Breast epithelium (tissue), 4 donors: ENCODE measurements around the gene NPY1R. TPM values are rescaled to one million over a fixed set of nuclear protein-coding genes. Genes with fewer than 3 reads are reported as not detected.

Experiments used
- DNase-seq, 2 donors: peaks; one replicate each; pipeline ENCODE4 v3.0.0-alpha.2; 2019; ENCODE audit warnings: low spot score in 2 of 2
- H3K27ac ChIP-seq, 2 donors: fragments of 200-600 bp; sonication (generic) in 1 of 2; one replicate each; pipeline ENCODE4 v1.5.1; 2016 to 2019; ENCODE audit warnings: mild to moderate bottlenecking in 1 of 2
- H3K27me3 ChIP-seq, 2 donors: fragments of 200-600 bp; sonication (generic) in 1 of 2; one replicate each; pipeline versions ENCODE4 v1.5.1 to v1.6.0; 2017 to 2019; ENCODE audit warnings: control low read depth in 1 of 2, mild to moderate bottlenecking in 1 of 2
- H3K36me3 ChIP-seq: fragments of 200-600 bp; one replicate; pipeline ENCODE4 v1.5.1; 2019
- H3K4me1 ChIP-seq, 2 donors: fragments of 200-600 bp; sonication (generic); one replicate each; pipeline ENCODE4 v1.5.1; 2016 to 2019; ENCODE audit warnings: control low read depth in 1 of 2
- H3K4me3 ChIP-seq, 3 donors: fragments of 200-600 bp; sonication (generic); 1 replicate in 2 of 3; 2 replicates in 1 of 3; pipeline ENCODE4 v1.5.1; 2016 to 2019; ENCODE audit warnings: mild to moderate bottlenecking in 3 of 3, moderate library complexity in 2 of 3
- H3K9me3 ChIP-seq, 2 donors: fragments of 200-600 bp; sonication (generic) in 1 of 2; one replicate each; pipeline ENCODE4 v1.5.1; 2016 to 2019; ENCODE audit warnings: control low read depth in 1 of 2
- POLR2A ChIP-seq: fragments of 450-650 bp; IDR thresholded peaks from one replicate; pipeline ENCODE4 v1.6.1; 2016; ENCODE audit warnings: antibody characterized with exemption, mild to moderate bottlenecking, moderate library complexity
- POLR2AphosphoS5 ChIP-seq, 3 donors: sonication (generic); formaldehyde crosslinking; IDR thresholded peaks; one replicate each; pipeline ENCODE4 v1.6.1; 2017; ENCODE audit warnings: antibody characterized with exemption in 3 of 3
- intact Hi-C: fragments of 100-400 bp; cut with DNase I; formaldehyde crosslinking; loops from one replicate; pipeline ENCODE4 v1.15.1; 2023; ENCODE audit warnings: low total_unique reads
- total RNA-seq, 3 donors: library from RNA; depleted of rRNA; stranded (reverse); fragments of >200 nt; gene quantifications; one replicate each; pipeline ENCODE4 v1.1.0, GENCODE V29; 2016
- TF ChIP-seq, protein P1 (sequence below), 3 donors: fragments of 450-650 bp; IDR thresholded peaks; one replicate each; pipeline ENCODE4 v1.5.1; 2016 to 2017; ENCODE audit warnings: antibody characterized with exemption in 3 of 3, mild to moderate bottlenecking in 3 of 3, moderate library complexity in 3 of 3

Gene NPY1R
- total RNA-seq, 3 donors from 2014 or later = 46.8 to 61.0 (median 55.8) TPM

DNA sequence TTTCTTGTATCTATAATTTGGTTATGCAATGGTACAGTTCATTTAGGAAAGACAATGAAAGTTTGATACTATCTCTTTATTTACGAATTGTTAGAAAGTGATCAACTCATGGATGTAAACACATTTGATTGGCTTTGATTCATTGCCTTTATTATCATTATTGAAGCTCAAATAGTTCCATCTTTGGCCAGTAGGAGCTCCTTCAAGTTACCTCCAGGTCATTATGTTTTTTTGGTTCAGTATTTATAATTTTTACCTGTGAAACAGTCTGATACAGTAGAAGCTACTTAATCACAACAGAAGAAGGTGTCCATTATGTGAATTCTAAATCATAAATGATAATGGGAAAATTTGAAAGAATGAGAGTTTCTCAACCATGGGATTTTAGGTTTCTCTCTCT, 23.7 kb upstream of the NPY1R start:
- intact Hi-C loops = no loop called here
- no peaks in the 10 kb centered on the region for H3K36me3 ChIP-seq

GRCh38 chr4:163353054-163353453, 20.7 kb upstream of the NPY1R start:
- Histone ChIP-seq H3K4me1 (no peaks in the 10 kb centered on the region), H3K27ac (no peak overlapping the region), H3K9me3 (no peaks in the 10 kb centered on the region), H3K36me3 (no peaks in the 10 kb centered on the region), H3K4me3 (no peak overlapping the region), H3K27me3 (peaks cover 0 to 4% of the 10 kb centered on the region in 2 donors)
- no peak for TF ChIP-seq POLR2AphosphoS5 (IDR thresholded peaks at IDR 0.05)
- TF ChIP-seq POLR2A = no peak
- TF ChIP-seq, protein P1, sequence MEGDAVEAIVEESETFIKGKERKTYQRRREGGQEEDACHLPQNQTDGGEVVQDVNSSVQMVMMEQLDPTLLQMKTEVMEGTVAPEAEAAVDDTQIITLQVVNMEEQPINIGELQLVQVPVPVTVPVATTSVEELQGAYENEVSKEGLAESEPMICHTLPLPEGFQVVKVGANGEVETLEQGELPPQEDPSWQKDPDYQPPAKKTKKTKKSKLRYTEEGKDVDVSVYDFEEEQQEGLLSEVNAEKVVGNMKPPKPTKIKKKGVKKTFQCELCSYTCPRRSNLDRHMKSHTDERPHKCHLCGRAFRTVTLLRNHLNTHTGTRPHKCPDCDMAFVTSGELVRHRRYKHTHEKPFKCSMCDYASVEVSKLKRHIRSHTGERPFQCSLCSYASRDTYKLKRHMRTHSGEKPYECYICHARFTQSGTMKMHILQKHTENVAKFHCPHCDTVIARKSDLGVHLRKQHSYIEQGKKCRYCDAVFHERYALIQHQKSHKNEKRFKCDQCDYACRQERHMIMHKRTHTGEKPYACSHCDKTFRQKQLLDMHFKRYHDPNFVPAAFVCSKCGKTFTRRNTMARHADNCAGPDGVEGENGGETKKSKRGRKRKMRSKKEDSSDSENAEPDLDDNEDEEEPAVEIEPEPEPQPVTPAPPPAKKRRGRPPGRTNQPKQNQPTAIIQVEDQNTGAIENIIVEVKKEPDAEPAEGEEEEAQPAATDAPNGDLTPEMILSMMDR (IDR thresholded peaks at IDR 0.05) = no peak
- intact Hi-C loops = no loop called here
- no peak for DNase-seq

More for the DNA sequence above, 23.7 kb upstream of the NPY1R start:
- DNase-seq = no peak
- no peak for TF ChIP-seq POLR2AphosphoS5 (IDR thresholded peaks at IDR 0.05)
- TF ChIP-seq, protein P1 (IDR thresholded peaks at IDR 0.05) = no peak
- TF ChIP-seq POLR2A = no peak
- Histone ChIP-seq H3K4me3 (no peak overlapping the region), H3K27me3 (no peaks in the 10 kb centered on the region), H3K9me3 (no peaks in the 10 kb centered on the region), H3K4me1 (no peaks in the 10 kb centered on the region), H3K27ac (no peak overlapping the region)

DNA sequence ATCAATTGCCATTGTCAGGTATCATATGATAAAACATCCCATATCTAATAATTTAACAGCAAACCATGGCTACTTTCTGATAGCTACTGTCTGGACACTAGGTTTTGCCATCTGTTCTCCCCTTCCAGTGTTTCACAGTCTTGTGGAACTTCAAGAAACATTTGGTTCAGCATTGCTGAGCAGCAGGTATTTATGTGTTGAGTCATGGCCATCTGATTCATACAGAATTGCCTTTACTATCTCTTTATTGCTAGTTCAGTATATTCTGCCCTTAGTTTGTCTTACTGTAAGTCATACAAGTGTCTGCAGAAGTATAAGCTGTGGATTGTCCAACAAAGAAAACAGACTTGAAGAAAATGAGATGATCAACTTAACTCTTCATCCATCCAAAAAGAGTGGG, 18.3 kb upstream of the NPY1R start:
- H3K36me3 ChIP-seq = no peaks in the 10 kb centered on the region
- no peak for DNase-seq
- no peak overlapping the region for H3K27ac ChIP-seq
- H3K27me3 ChIP-seq = peaks cover 0 to 16% of the 10 kb centered on the region in 2 donors
- TF ChIP-seq POLR2AphosphoS5 (IDR thresholded peaks at IDR 0.05) (no peak), POLR2A (no peak)
- TF ChIP-seq, protein P1 (IDR thresholded peaks at IDR 0.05) = no peak
- H3K4me1 ChIP-seq = no peaks in the 10 kb centered on the region
- H3K4me3 ChIP-seq = no peak overlapping the region
- intact Hi-C loops = no loop called here
- H3K9me3 ChIP-seq = no peaks in the 10 kb centered on the region

GRCh38 chr4:163344147-163345125, 12.0 kb upstream of the NPY1R start:
- DNase-seq = no peak
- H3K4me3 ChIP-seq = peak overlapping the region; percentile 44 to 65 (median 55)
- H3K36me3 ChIP-seq = no peaks in the 10 kb centered on the region
- peak overlapping the region; percentile 36 to 54 for H3K27ac ChIP-seq
- H3K4me1 ChIP-seq = no peaks in the 10 kb centered on the region
- H3K9me3 ChIP-seq = no peaks in the 10 kb centered on the region
- H3K27me3 ChIP-seq = peaks cover 0 to 47% of the 10 kb centered on the region in 2 donors
- intact Hi-C loops = no loop called here
- TF ChIP-seq, protein P1 (IDR thresholded peaks at IDR 0.05) = no peak
- TF ChIP-seq POLR2A (no peak), POLR2AphosphoS5 (IDR thresholded peaks at IDR 0.05) (no peak)

- Histone ChIP-seq H3K9me3 (no peaks in the 10 kb centered on the region), H3K36me3 (no peaks in the 10 kb centered on the region), H3K4me3 (peak within 1 kb of the TSS; percentile 44 to 65 (median 55)), H3K27ac (peak within 1 kb of the TSS; percentile 36 to 54), H3K27me3 (peaks cover 0 to 47% of the 10 kb centered on the region in 2 donors), H3K4me1 (no peaks in the 10 kb centered on the region)
- intact Hi-C loops = no loop called here
- TF ChIP-seq POLR2AphosphoS5 (IDR thresholded peaks at IDR 0.05) (no peak), POLR2A (no peak)
- TF ChIP-seq, protein P1 (IDR thresholded peaks at IDR 0.05) = no peak
- no peak for DNase-seq
Measured at GRCh38 chr4:163343604-163344146, 11.3 kb upstream of the NPY1R start, which contains the start of gene NPY5R. NPY5R (plus strand) TSS chr4:163343892; CDS start chr4:163350274, 6,382 bp downstream.
